Measurements from ENCODE around the gene PTPRM.

Gene PTPRM

DNA sequence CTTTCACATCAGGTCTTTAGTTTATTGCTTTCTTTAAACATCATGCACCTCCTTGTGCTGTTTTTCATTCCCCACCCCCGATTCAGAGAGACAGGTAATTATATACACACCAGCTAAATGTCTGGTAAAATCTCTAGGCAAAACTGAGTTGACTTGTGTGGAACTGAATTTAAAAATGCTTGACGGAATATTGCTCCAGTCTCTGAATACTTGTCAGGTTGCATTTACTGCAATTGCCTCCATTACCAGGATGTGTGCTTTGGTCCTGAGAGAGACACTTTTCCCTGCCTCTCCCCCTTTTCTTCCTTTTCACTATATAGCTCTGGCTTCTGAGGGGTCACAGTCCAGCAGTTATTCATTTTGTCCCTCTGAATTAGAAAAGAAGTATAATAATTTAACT lies 104.0 kb downstream of the PTPRM start:
- no peak for DNase-seq (ENCODE audit: low spot score)

- no peak for DNase-seq (ENCODE audit: low spot score)
These were observed 109.2 kb downstream of the PTPRM start for GRCh38 chr18:7676253-7676873.

DNA sequence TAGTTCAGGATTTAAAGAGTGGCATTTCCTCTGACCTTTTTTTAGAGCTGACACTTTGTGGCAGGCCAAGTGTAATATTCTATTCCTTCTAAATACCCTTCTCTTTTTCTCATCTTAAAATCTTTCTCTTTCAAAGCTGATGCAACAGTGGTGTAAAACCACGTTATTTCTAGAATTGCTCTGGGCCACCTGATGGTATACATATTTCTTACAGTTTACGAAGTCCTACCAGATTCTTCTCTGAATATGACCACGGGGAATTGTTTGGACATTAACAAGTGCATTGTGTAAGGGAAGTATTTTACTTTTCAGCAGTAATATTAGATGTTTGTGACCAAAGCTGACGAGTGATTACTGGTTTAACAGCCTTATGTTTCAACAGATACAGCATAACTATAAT lies 109.9 kb downstream of the PTPRM start:
- no peak for DNase-seq (ENCODE audit: low spot score)

- no peak for DNase-seq (ENCODE audit: low spot score)
These were observed 110.3 kb downstream of the PTPRM start for GRCh38 chr18:7677424-7677823.

DNA sequence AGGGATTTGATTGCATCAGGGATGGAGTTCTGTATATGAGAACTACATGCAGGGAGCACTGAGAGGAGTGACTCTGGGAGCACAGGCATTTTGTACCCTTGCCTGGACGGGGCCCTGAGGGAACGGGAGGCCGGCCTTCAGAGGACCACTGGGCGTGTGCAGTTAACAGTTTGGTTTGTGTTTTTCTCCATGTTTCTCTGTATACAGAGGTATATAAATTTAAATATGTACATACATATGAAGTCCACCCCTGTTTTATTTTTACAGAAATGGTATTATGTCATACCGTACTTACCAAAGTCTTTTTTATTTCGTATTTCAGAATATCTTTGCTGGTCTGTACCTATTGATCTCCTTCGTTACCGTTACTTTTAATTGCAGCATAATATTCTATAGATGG lies 111.3 kb downstream of the PTPRM start:
- no peak for DNase-seq (ENCODE audit: low spot score)

GRCh38 chr18:7678801-7679200 lies 111.7 kb downstream of the PTPRM start:
- DNase-seq (ENCODE audit: low spot score) = no peak

DNA sequence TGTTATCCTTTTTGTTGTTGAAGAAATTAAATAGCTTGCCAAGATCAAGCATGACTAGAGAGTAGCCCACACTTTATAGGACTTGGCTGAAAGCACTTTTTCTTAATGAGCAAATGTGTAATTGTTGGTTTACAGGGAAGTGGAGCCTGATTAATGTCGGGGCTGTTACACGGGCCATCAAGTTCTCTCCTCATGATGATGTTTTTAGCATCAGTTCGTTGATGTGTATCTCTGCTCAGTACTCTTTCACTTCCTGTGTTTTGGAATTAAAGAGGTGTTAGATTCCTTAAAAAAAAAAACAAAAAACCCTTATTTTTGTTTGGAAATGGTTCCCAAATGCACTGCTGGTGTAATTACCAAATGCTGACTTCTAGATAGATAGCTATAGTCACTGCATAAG lies 114.2 kb downstream of the PTPRM start:
- DNase-seq (ENCODE audit: low spot score) = no peak

DNA sequence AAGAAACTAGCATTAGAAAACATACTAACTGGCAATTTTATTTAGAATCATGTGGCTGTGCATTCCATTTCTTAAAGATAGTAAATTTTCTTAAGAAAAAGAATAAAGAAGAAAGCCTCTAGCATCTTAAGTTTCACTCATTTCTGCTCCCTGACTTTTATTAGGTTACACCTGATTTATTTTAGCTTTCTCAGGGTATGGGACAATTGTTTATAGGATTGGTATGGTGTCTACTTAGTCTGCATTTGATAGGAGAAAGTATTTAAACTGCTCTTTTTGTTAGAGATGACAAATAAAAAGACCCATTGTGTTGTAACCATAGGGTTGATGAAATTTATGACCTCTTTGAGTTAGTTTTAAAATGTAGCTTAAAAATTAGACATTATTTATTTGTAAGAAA lies 115.2 kb downstream of the PTPRM start:
- no peak for DNase-seq (ENCODE audit: low spot score)

- DNase-seq (ENCODE audit: low spot score) = no peak
These were observed 116.6 kb downstream of the PTPRM start for GRCh38 chr18:7683753-7684152.

GRCh38 chr18:7684357-7684756 lies 117.2 kb downstream of the PTPRM start:
- no peak for DNase-seq (ENCODE audit: low spot score)

- no peak for DNase-seq (ENCODE audit: low spot score)
These were observed 117.8 kb downstream of the PTPRM start for GRCh38 chr18:7684966-7685365.

DNA sequence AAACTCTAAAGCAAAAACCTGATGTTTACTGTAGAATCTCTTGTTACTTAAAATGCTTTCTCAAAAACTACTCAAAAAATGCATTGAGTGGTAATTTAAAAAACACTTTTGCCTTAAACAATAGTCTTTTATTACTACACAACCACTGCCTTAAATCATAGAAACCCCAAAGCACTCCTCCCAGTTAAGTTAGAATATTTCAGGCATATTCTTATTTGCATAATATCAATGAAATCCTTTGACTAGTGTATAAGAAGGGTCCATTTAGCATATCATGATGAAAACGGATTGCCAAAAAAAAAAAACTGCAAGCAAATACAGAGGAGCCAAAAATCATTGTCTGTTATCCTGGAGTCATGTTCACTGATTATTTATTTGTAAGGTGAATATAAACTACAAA lies 119.2 kb downstream of the PTPRM start:
- DNase-seq (ENCODE audit: low spot score) = no peak

- no peak for DNase-seq (ENCODE audit: low spot score)
These were observed 121.5 kb downstream of the PTPRM start for GRCh38 chr18:7688580-7688979.

DNA sequence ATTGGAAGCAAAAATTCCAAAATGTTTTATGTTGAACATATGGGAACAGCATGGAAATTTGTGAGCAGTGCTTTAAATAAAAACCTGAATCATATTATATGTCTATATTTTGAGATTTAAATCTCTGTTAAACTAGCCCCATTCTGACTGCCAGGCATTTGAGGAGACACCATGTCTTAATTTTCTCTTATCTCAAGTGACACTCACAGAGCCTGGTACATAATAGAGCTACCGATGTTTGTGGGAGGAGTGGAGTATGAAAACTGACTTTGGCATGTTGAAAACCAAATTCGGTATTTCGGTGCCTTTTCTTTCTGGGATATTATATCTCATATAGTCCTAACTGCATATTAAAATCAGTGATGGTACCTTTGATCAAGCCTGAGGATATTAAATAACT lies 124.1 kb downstream of the PTPRM start:
- DNase-seq (ENCODE audit: low spot score) = no peak

- no peak for DNase-seq (ENCODE audit: low spot score)
These were observed 129.7 kb downstream of the PTPRM start for GRCh38 chr18:7696780-7697179.

- DNase-seq (ENCODE audit: low spot score) = no peak
These were observed 130.2 kb downstream of the PTPRM start for GRCh38 chr18:7697306-7697705.

DNA sequence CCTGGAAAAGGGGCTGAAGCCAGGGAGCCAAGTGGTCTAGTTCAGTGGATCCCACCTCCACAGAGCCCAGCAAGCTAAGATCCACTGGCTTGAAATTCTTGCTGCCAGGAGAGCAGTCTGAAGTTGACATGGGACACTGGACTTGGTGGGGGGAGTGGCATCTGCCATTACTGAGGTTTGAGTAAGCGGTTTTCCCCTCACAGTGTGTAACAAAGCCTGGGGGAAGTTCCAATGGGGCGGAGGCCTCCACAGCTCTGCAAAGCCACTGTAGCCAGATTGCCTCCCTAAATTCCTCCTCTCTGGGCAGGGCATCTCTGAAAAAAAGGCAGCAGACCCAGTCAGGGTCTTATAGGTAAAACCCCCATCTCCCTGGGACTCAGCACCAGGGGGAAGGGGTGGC lies 144.4 kb downstream of the PTPRM start:
- no peak for DNase-seq (ENCODE audit: low spot score)

- no peak for DNase-seq (ENCODE audit: low spot score)
These were observed 153.3 kb downstream of the PTPRM start for GRCh38 chr18:7720395-7720794.

DNA sequence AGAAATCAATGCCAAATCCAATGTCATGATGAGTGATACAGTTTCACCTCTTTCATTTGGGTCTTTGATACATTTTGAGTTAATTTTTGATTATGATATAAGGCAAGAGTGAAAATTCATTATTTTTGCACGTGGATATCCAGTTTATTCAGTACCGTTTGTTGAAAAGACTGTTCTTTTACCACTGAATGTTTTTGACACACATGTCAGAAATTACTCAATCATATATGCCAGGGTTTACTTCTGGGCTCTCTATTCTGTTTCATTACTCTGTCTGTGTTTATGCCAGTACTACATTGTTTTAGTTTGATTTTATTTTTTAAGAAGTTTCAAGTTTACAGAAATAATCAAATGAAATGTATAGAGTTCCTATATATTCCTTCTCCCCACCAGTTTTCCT lies 154.4 kb downstream of the PTPRM start:
- no peak for DNase-seq (ENCODE audit: low spot score)

DNA sequence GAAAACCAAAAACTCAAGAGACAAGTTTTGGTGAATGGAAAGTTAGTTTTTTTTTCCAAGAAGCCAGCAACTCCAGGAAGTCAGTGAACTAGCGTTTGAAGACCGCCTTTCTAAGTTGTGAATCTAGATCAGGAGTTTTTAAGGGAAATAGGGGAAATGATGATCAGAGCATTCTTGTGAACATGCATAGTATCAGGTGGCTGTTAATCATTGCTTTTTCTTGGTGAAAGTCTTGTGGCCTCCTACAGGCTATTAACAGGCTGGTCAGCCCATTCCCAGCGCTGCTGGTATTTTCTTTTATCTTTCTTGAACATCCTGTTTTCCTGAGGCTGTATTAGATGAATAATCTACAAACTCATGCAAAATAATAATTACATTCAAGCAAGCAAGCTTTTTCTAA lies 155.8 kb downstream of the PTPRM start:
- no peak for DNase-seq (ENCODE audit: low spot score)

- DNase-seq (ENCODE audit: low spot score) = no peak
These were observed 156.4 kb downstream of the PTPRM start for GRCh38 chr18:7723558-7723957.

- no peak for DNase-seq (ENCODE audit: low spot score)
These were observed 158.4 kb downstream of the PTPRM start for GRCh38 chr18:7725473-7725872.

DNA sequence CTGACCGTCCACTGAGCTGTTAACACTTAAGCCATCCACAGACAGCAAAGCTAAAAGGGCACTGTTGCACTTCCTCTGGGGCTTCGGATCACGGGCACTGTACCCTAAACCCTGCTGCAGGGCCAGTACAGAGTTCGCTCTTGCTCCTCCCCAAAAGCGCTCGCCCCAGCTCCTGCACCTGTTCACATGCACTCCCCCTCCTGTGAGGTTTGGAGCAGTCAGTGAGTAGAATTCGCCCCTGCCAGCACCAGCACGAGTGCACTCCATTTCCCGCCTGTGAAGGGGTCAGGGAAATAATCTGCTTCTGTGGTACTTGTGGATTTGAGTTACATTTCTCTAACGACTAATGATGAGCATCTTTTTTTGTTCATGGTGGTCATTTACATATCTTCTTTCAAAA lies 158.8 kb downstream of the PTPRM start:
- DNase-seq (ENCODE audit: low spot score) = no peak

DNA sequence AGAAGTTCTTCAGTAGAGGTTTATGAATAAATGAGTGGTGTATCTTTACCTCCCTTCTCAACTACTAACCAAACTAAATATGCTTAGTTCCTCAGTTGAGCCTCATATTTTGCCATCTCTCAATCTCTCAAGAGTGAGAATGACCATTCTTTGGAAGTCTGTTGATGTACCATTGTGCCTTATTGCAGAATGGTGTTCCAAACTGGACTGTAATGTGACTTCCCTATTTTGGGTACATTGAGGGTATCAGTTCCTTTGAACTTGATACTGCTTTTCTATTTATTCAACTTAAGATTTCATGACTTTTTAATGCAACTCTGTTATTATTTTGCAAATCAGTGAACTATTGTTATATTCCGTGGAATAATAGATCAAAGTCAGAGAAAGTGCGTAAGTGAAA lies 159.4 kb downstream of the PTPRM start:
- DNase-seq (ENCODE audit: low spot score) = no peak
